Measurements from ENCODE around the gene TSGA10. TPM values are rescaled to one million over a fixed set of nuclear protein-coding genes. Genes with fewer than 3 reads are reported as not detected.

TSGA10 gene
- total and polyA plus RNA-seq, 2 experiments from 2014 or later: 6.4 to 24.2 TPM

DNA sequence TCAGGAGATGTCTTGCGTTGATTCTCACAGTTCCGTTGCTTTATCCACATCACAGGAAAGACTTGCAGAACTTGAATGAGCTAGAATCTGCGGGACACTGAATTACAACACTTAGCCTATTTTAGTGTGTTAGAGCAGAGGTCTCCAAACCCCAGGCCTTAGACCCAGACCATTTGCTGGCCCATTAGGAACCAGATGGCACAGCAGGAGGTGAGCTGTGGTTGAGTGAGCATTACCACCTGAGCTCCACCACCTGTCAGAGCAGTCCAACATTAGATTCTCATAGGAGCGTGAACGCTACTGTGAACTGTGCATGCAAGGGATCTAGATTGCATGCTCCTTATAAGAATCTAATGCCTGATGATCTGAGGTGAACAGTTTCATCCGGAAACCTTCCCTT lies 30.1 kb upstream of the TSGA10 start (continued):
- TF ChIP-seq, protein P1, sequence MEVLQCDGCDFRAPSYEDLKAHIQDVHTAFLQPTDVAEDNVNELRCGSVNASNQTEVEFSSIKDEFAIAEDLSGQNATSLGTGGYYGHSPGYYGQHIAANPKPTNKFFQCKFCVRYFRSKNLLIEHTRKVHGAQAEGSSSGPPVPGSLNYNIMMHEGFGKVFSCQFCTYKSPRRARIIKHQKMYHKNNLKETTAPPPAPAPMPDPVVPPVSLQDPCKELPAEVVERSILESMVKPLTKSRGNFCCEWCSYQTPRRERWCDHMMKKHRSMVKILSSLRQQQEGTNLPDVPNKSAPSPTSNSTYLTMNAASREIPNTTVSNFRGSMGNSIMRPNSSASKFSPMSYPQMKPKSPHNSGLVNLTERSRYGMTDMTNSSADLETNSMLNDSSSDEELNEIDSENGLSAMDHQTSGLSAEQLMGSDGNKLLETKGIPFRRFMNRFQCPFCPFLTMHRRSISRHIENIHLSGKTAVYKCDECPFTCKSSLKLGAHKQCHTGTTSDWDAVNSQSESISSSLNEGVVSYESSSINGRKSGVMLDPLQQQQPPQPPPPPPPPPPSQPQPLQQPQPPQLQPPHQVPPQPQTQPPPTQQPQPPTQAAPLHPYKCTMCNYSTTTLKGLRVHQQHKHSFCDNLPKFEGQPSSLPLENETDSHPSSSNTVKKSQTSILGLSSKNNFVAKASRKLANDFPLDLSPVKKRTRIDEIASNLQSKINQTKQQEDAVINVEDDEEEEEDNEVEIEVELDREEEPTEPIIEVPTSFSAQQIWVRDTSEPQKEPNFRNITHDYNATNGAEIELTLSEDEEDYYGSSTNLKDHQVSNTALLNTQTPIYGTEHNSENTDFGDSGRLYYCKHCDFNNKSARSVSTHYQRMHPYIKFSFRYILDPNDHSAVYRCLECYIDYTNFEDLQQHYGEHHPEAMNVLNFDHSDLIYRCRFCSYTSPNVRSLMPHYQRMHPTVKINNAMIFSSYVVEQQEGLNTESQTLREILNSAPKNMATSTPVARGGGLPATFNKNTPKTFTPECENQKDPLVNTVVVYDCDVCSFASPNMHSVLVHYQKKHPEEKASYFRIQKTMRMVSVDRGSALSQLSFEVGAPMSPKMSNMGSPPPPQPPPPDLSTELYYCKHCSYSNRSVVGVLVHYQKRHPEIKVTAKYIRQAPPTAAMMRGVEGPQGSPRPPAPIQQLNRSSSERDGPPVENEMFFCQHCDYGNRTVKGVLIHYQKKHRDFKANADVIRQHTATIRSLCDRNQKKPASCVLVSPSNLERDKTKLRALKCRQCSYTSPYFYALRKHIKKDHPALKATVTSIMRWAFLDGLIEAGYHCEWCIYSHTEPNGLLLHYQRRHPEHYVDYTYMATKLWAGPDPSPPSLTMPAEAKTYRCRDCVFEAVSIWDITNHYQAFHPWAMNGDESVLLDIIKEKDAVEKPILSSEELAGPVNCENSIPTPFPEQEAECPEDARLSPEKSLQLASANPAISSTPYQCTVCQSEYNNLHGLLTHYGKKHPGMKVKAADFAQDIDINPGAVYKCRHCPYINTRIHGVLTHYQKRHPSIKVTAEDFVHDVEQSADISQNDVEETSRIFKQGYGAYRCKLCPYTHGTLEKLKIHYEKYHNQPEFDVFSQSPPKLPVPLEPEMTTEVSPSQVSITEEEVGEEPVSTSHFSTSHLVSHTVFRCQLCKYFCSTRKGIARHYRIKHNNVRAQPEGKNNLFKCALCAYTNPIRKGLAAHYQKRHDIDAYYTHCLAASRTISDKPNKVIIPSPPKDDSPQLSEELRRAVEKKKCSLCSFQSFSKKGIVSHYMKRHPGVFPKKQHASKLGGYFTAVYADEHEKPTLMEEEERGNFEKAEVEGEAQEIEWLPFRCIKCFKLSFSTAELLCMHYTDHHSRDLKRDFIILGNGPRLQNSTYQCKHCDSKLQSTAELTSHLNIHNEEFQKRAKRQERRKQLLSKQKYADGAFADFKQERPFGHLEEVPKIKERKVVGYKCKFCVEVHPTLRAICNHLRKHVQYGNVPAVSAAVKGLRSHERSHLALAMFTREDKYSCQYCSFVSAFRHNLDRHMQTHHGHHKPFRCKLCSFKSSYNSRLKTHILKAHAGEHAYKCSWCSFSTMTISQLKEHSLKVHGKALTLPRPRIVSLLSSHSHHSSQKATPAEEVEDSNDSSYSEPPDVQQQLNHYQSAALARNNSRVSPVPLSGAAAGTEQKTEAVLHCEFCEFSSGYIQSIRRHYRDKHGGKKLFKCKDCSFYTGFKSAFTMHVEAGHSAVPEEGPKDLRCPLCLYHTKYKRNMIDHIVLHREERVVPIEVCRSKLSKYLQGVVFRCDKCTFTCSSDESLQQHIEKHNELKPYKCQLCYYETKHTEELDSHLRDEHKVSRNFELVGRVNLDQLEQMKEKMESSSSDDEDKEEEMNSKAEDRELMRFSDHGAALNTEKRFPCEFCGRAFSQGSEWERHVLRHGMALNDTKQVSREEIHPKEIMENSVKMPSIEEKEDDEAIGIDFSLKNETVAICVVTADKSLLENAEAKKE (CRISPR knock-in tag; IDR thresholded peaks at IDR 0.05): no peak

DNA sequence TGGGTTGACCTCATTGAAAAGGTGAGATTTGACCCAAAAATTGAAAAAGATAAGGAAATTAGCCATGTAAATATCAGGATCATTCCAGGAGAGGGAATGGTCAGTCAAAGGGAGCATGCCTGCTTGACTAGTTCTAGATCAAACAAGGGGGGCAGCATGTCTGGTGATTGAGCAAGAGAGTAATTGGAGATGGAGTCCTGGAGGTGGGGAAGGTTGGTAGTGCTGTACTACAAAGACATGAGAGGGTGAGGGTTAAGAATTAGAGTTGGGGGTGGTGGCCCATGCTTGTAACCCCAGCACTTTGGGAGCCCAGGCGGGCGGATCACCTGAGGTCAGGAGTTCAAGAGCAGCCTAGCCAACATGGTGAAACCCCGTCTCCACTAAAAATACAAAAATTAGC lies 28.3 kb upstream of the TSGA10 start:
- Histone ChIP-seq H3K4me3 (peak overlapping the region; percentile 69; the same call in 1 of the 2 replicates), H4K20me1 (replicated peaks; ENCODE audit: insufficient read depth) (0 out of 2 replicates have a peak, but pooled peaks cover 5% of the 10 kb centered on the region), H3K4me1 (ENCODE audit: insufficient read depth) (peaks cover 6% of the 10 kb centered on the region), H3K79me2 (replicated peaks; ENCODE audit: insufficient read depth) (peaks cover 90% of the 10 kb centered on the region), H3K27me3 (ENCODE audit: insufficient read depth) (no peaks in the 10 kb centered on the region), H3K9me2 (ENCODE audit: insufficient read depth) (no peaks in the 10 kb centered on the region; the same call in 1 of the 2 replicates), H3K27ac (ENCODE audit: low read depth) (no peak overlapping the region), H3F3A (replicated peaks; ENCODE audit: low read depth) (no peaks in the 10 kb centered on the region), H3K4me2 (peak overlapping the region; percentile 82; the same call in 1 of the 2 replicates), H2AFZ (no peak overlapping the region), H3K36me3 (ENCODE audit: insufficient read depth) (peaks cover 3% of the 10 kb centered on the region; the same call in 1 of the 2 replicates)
- ATAC-seq (no peak), DNase-seq (ENCODE audit: low spot score) (peak; percentile 21)
- TF ChIP-seq EZH2 (IDR thresholded peaks at IDR 0.05; ENCODE audit: low read depth, unreplicated experiment) (no peak), POLR2AphosphoS5 (IDR thresholded peaks at IDR 0.05; ENCODE audit: low read depth) (no peak), CREB1 (CRISPR knock-in tag; IDR thresholded peaks at IDR 0.05; ENCODE audit: low read depth) (no peak), ZNF114 (CRISPR knock-in tag; IDR thresholded peaks at IDR 0.05) (no peak), ZNF331 (CRISPR knock-in tag; IDR thresholded peaks at IDR 0.05; ENCODE audit: low read depth) (no peak), EZH2phosphoT487 (IDR thresholded peaks at IDR 0.05; ENCODE audit: unreplicated experiment) (no peak), JUNB (IDR thresholded peaks at IDR 0.05; ENCODE audit: unreplicated experiment) (no peak), NANOG (IDR thresholded peaks at IDR 0.05; ENCODE audit: borderline replicate concordance) (no peak), STAT1 (IDR thresholded peaks at IDR 0.05; ENCODE audit: unreplicated experiment) (no peak)
- TF ChIP-seq, protein P2, sequence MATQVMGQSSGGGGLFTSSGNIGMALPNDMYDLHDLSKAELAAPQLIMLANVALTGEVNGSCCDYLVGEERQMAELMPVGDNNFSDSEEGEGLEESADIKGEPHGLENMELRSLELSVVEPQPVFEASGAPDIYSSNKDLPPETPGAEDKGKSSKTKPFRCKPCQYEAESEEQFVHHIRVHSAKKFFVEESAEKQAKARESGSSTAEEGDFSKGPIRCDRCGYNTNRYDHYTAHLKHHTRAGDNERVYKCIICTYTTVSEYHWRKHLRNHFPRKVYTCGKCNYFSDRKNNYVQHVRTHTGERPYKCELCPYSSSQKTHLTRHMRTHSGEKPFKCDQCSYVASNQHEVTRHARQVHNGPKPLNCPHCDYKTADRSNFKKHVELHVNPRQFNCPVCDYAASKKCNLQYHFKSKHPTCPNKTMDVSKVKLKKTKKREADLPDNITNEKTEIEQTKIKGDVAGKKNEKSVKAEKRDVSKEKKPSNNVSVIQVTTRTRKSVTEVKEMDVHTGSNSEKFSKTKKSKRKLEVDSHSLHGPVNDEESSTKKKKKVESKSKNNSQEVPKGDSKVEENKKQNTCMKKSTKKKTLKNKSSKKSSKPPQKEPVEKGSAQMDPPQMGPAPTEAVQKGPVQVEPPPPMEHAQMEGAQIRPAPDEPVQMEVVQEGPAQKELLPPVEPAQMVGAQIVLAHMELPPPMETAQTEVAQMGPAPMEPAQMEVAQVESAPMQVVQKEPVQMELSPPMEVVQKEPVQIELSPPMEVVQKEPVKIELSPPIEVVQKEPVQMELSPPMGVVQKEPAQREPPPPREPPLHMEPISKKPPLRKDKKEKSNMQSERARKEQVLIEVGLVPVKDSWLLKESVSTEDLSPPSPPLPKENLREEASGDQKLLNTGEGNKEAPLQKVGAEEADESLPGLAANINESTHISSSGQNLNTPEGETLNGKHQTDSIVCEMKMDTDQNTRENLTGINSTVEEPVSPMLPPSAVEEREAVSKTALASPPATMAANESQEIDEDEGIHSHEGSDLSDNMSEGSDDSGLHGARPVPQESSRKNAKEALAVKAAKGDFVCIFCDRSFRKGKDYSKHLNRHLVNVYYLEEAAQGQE (IDR thresholded peaks at IDR 0.05; ENCODE audit: unreplicated experiment): no peak
- TF ChIP-seq, protein P3, sequence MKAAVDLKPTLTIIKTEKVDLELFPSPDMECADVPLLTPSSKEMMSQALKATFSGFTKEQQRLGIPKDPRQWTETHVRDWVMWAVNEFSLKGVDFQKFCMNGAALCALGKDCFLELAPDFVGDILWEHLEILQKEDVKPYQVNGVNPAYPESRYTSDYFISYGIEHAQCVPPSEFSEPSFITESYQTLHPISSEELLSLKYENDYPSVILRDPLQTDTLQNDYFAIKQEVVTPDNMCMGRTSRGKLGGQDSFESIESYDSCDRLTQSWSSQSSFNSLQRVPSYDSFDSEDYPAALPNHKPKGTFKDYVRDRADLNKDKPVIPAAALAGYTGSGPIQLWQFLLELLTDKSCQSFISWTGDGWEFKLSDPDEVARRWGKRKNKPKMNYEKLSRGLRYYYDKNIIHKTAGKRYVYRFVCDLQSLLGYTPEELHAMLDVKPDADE (IDR thresholded peaks at IDR 0.05): no peak
- Mint-ChIP-seq H3K36me3 (ENCODE audit: low read depth) (peaks cover 21% of the 10 kb centered on the region), H3K4me3 (peak overlapping the region; percentile 59), H3K4me1 (peaks cover 13% of the 10 kb centered on the region), H3K27ac (peak overlapping the region; percentile 29; the same call in 1 of the 2 replicates), H3K9me3 (no peaks in the 10 kb centered on the region; the same call in 2 of the 3 replicates), H3K27me3 (ENCODE audit: insufficient read depth, low read depth, poor library complexity) (peaks cover 6% of the 10 kb centered on the region)

Measured in GM23338 (cell line).